HepG2 (cell line): Measurements from ENCODE around the gene TFPI2. TPM values are rescaled to one million over a fixed set of nuclear protein-coding genes. Genes with fewer than 3 reads are reported as not detected.

Experiments used
- ATAC-seq: fragments of 200-7000 bp; cut with Tn5 transposase; 3 replicates; pipeline ENCODE4 v1.9.1; 2020; ENCODE audit warnings: mild to moderate bottlenecking, moderate library complexity
- BruUV-seq: library from RNA; stranded (reverse); fragments of 400-500 nt; replicated peaks from 2 replicates; lab custom pipeline; 2021; lab: Mats Ljungman, UMichigan
- CTCF ChIA-PET: fragments of 300-600 bp; formaldehyde crosslinking; extraction: SDS; loops from one replicate; lab custom pipeline; 2021; ENCODE audit warnings: low total read pairs, inconsistent platforms, low intra/inter-chr PET ratio; lab: Yijun Ruan, JAX
- POLR2A ChIA-PET: fragments of 350-600 bp; sonication (Branson Sonifier 250); formaldehyde crosslinking; loops from one replicate; lab custom pipeline; 2020; ENCODE audit warnings: antibody characterized with exemption, inconsistent platforms; lab: Yijun Ruan, JAX
- DNase-seq: peaks from one replicate; pipeline ENCODE4 v3.0.0-alpha.2; 2015; ENCODE audit warnings: low spot score
- FAIRE-seq: peaks from 3 replicates; lab custom pipeline; 2011; peaks lifted over from hg19 to GRCh38; lab: Jason Lieb, UNC
- H2AFZ ChIP-seq: one replicate; pipeline ENCODE4 v1.6.1; 2011; ENCODE audit warnings: low read length, inconsistent platforms
- H3K27ac ChIP-seq: fragments of 300-600 bp; 3 replicates; pipeline ENCODE4 v1.8.0; 2011; ENCODE audit warnings: mixed run types, mild to moderate bottlenecking, mixed read lengths, low read length, inconsistent platforms; ENCODE audit not compliant: insufficient read depth; ENCODE audit errors: extremely low read length
- H3K27me3 ChIP-seq, 2 experiments: fragments of 200-600 bp in 1 of 2; 2 replicates in 1 of 2; 3 replicates in 1 of 2; pipeline versions ENCODE4 v1.6.0 to v1.8.0; 2011; ENCODE audit warnings: low read length in 2 of 2, mild to moderate bottlenecking in 2 of 2, moderate library complexity in 2 of 2, inconsistent platforms in 1 of 2; ENCODE audit not compliant: insufficient read depth in 2 of 2, control insufficient read depth in 1 of 2
- H3K36me3 ChIP-seq, 2 experiments: fragments of 200-600 bp in 1 of 2; replicated peaks in 1 of 2; 2 replicates in 1 of 2; 3 replicates in 1 of 2; pipeline versions ENCODE4 v1.5.1 to v1.8.0; 2011; ENCODE audit warnings: low read length in 2 of 2, inconsistent platforms in 1 of 2; ENCODE audit not compliant: insufficient read depth in 2 of 2, control insufficient read depth in 1 of 2
- H3K4me1 ChIP-seq: 2 replicates; pipeline ENCODE4 v1.5.1; 2012; ENCODE audit warnings: low read length, inconsistent platforms; ENCODE audit not compliant: insufficient read depth
- H3K4me2 ChIP-seq: 2 replicates; pipeline ENCODE4 v1.6.0; 2011; ENCODE audit warnings: low read depth, low read length, inconsistent platforms
- H3K4me3 ChIP-seq, 3 experiments: fragments of 200-600 bp in 1 of 3; sonication (generic), shearing (Covaris generic) in 1 of 3; replicated peaks in 1 of 3; 2 replicates each; pipeline ENCODE4 v1.5.1; 2011 to 2016; ENCODE audit warnings: low read length in 3 of 3, inconsistent platforms in 2 of 3, low read depth in 2 of 3, mild to moderate bottlenecking in 2 of 3, control low read depth in 1 of 3, mixed read lengths in 1 of 3; ENCODE audit not compliant: insufficient read depth in 1 of 3
- H3K79me2 ChIP-seq: one replicate; pipeline ENCODE4 v1.6.1; 2011; ENCODE audit warnings: low read length, inconsistent platforms; ENCODE audit not compliant: insufficient read depth
- H3K9ac ChIP-seq: 2 replicates; pipeline ENCODE4 v1.6.0; 2011; ENCODE audit warnings: mild to moderate bottlenecking, low read depth, low read length, inconsistent platforms; ENCODE audit not compliant: insufficient read depth
- H3K9me3 ChIP-seq: 2 replicates; pipeline ENCODE4 v1.5.1; 2012; ENCODE audit warnings: mild to moderate bottlenecking, low read length
- H4K20me1 ChIP-seq: 2 replicates; pipeline ENCODE4 v1.6.0; 2011; ENCODE audit warnings: inconsistent platforms, mild to moderate bottlenecking, low read length, moderate library complexity; ENCODE audit not compliant: insufficient read depth
- ARID3A ChIP-seq: IDR thresholded peaks from 2 replicates; pipeline ENCODE4 v1.6.1; 2012; ENCODE audit warnings: low read depth, low read length, improper control_type of control experiment
- ETV5 ChIP-seq: IDR thresholded peaks from 2 replicates; pipeline ENCODE4 v1.6.1; 2018; ENCODE audit warnings: missing biosample characterization, missing genetic modification reagents, inconsistent platforms, borderline replicate concordance
- KLF11 ChIP-seq: IDR thresholded peaks from 2 replicates; pipeline ENCODE4 v1.6.1; 2016; ENCODE audit warnings: missing compliant biosample characterization
- TSC22D2 ChIP-seq: sonication (generic); formaldehyde crosslinking; IDR thresholded peaks from 2 replicates; pipeline ENCODE4 v1.5.1; 2020; ENCODE audit warnings: missing genetic modification reagents, mild to moderate bottlenecking, borderline replicate concordance
- ZFP36L1 ChIP-seq: sonication (generic); formaldehyde crosslinking; IDR thresholded peaks from 2 replicates; pipeline ENCODE4 v1.8.0; 2022; ENCODE audit warnings: mild to moderate bottlenecking, missing genetic modification reagents, moderate library complexity
- ZNF207 ChIP-seq: fragments of 450-650 bp; IDR thresholded peaks from 2 replicates; pipeline ENCODE4 v1.6.1; 2016; ENCODE audit warnings: antibody characterized with exemption, borderline replicate concordance
- ZNF317 ChIP-seq: sonication (generic); formaldehyde crosslinking; IDR thresholded peaks from 2 replicates; pipeline ENCODE4 v1.5.0; 2020; ENCODE audit warnings: mild to moderate bottlenecking, missing genetic modification reagents
- ZNF451 ChIP-seq: sonication (generic); formaldehyde crosslinking; IDR thresholded peaks from 2 replicates; pipeline ENCODE4 v1.5.0; 2020; ENCODE audit warnings: mild to moderate bottlenecking, missing genetic modification reagents
- ZNF512B ChIP-seq: sonication (generic); formaldehyde crosslinking; IDR thresholded peaks from 2 replicates; pipeline ENCODE4 v1.5.1; 2020; ENCODE audit warnings: missing genetic modification reagents, mild to moderate bottlenecking, borderline replicate concordance
- WGBS: methylation state at CpG from one replicate; pipeline ENCODE4 v1.1.6; 2017; ENCODE audit warnings: low lambda C conversion rate; 5-methylcytosine and 5-hydroxymethylcytosine counted together
- in situ Hi-C: cut with HindIII; loops from 2 replicates; pipeline ENCODE4 v1.10.0; 2017; ENCODE audit warnings: low pct_unique_long_range_greater_than_20kb; ENCODE audit not compliant: extremely low pct_ligation_motif_present
- intact Hi-C: fragments of 100-400 bp; cut with micrococcal nuclease; formaldehyde crosslinking; loops from one replicate; pipeline ENCODE4 v1.10.0; 2022; ENCODE audit not compliant: unreplicated experiment
- polyA plus RNA-seq, 8 experiments: library from polyadenylated mRNA; depleted of rRNA in 3 of 8; stranded (reverse) in 7 of 8; unstranded in 1 of 8; fragments of >200 nt; fragmentation: Illumina TruSeq in 4 of 8; extraction: Trizol in 4 of 8; gene quantifications; 2 replicates each; pipeline versions ENCODE4 v1.2.1 to v1.2.3, GENCODE V29; 2011 to 2016; ENCODE audit warnings: low read depth in 4 of 8, missing spikeins in 1 of 8, mixed read lengths in 1 of 8; ENCODE audit not compliant: insufficient read depth in 1 of 8
- total RNA-seq, 5 experiments: library from RNA; depleted of rRNA; stranded (reverse); fragments of >200 nt; fragmentation: Illumina TruSeq; extraction: Trizol; gene quantifications; 2 replicates each; pipeline ENCODE4 v1.2.3, GENCODE V29; 2016; ENCODE audit warnings: low read depth in 1 of 5
- TF ChIP-seq, protein P1 (sequence below): sonication (generic); formaldehyde crosslinking; IDR thresholded peaks from 2 replicates; pipeline ENCODE4 v1.5.1; 2020; ENCODE audit warnings: mild to moderate bottlenecking, missing genetic modification reagents, moderate library complexity
- TF ChIP-seq, protein P2 (sequence below): sonication (generic); formaldehyde crosslinking; IDR thresholded peaks from 2 replicates; pipeline ENCODE4 v1.4.0; 2020; ENCODE audit warnings: mild to moderate bottlenecking, missing genetic modification reagents
- TF ChIP-seq, protein P3 (sequence below): sonication (generic); formaldehyde crosslinking; IDR thresholded peaks from 2 replicates; pipeline ENCODE4 v1.4.0; 2020; ENCODE audit warnings: mild to moderate bottlenecking, missing genetic modification reagents

Gene TFPI2
- total and polyA plus RNA-seq, 2 of the 13 experiments (the other 11 are each of a cell fraction or from before 2014, with no cell fraction given): 0.16 to 0.22 TPM

DNA sequence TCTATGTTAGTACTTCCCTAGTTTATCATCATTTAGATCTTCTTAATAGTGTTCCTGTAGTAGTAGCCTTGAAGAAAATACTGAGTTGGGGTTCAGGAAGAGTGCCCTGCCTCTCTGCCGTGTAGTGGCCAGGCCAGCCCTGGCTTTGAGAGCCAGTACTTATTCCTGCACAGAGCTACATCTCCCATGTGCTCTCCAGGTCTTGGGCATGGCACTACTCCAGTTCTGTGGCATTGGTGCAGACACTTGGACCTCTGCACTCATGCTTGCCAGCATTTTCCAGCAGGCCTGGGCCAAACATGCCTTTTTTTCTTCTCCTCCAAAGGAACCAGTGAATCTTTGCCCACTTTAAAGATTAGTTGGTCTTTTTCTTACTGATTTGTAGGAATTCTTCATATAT lies 36.2 kb upstream of the TFPI2 start (continued):
- TF ChIP-seq KLF11 (CRISPR knock-in tag) (no peak), ARID3A (no peak), ZNF512B (CRISPR knock-in tag) (no peak), ETV5 (no peak)
- TF ChIP-seq, protein P1, sequence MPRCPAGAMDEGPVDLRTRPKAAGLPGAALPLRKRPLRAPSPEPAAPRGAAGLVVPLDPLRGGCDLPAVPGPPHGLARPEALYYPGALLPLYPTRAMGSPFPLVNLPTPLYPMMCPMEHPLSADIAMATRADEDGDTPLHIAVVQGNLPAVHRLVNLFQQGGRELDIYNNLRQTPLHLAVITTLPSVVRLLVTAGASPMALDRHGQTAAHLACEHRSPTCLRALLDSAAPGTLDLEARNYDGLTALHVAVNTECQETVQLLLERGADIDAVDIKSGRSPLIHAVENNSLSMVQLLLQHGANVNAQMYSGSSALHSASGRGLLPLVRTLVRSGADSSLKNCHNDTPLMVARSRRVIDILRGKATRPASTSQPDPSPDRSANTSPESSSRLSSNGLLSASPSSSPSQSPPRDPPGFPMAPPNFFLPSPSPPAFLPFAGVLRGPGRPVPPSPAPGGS (CRISPR knock-in tag): no peak
- TF ChIP-seq, all 625 proteins: peak for 0

- no peaks in the 10 kb centered on the region for H3K79me2 ChIP-seq
- no peak overlapping the region for H3K4me2 ChIP-seq
- no peaks in the 10 kb centered on the region for H3K9me3 ChIP-seq
- H3K4me1 ChIP-seq: no peaks in the 10 kb centered on the region
- H3K27me3 ChIP-seq: peaks cover 5 to 16% of the 10 kb centered on the region in 2 experiments; a peak in 4 of 5 replicates
- CTCF ChIA-PET: no interaction called here
- in situ Hi-C loops: no loop called here
- H3K36me3 ChIP-seq: no peaks in the 10 kb centered on the region
- H2AFZ ChIP-seq: no peak overlapping the region
- DNase-seq: no peak
- WGBS: 0% methylated on average over 1 of the region's 1 CpG
- intact Hi-C loops: no loop called here
- POLR2A ChIA-PET: no interaction called here
- FAIRE-seq: no peak
- H3K4me3 ChIP-seq: no peak overlapping the region
- no peak overlapping the region for H3K27ac ChIP-seq
- H4K20me1 ChIP-seq: no peaks in the 10 kb centered on the region
- ATAC-seq: no peak
- H3K9ac ChIP-seq: no peak overlapping the region
- BruUV-seq: no TSS peak
- TF ChIP-seq ZNF451 (CRISPR knock-in tag): no peak
- no peak for TF ChIP-seq ZFP36L1 (CRISPR knock-in tag)
- TF ChIP-seq TSC22D2 (CRISPR knock-in tag): no peak
- no peak for TF ChIP-seq ZNF317
- TF ChIP-seq ZNF207: no peak
- TF ChIP-seq, protein P2, sequence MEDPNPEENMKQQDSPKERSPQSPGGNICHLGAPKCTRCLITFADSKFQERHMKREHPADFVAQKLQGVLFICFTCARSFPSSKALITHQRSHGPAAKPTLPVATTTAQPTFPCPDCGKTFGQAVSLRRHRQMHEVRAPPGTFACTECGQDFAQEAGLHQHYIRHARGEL: no peak
- TF ChIP-seq, protein P3, sequence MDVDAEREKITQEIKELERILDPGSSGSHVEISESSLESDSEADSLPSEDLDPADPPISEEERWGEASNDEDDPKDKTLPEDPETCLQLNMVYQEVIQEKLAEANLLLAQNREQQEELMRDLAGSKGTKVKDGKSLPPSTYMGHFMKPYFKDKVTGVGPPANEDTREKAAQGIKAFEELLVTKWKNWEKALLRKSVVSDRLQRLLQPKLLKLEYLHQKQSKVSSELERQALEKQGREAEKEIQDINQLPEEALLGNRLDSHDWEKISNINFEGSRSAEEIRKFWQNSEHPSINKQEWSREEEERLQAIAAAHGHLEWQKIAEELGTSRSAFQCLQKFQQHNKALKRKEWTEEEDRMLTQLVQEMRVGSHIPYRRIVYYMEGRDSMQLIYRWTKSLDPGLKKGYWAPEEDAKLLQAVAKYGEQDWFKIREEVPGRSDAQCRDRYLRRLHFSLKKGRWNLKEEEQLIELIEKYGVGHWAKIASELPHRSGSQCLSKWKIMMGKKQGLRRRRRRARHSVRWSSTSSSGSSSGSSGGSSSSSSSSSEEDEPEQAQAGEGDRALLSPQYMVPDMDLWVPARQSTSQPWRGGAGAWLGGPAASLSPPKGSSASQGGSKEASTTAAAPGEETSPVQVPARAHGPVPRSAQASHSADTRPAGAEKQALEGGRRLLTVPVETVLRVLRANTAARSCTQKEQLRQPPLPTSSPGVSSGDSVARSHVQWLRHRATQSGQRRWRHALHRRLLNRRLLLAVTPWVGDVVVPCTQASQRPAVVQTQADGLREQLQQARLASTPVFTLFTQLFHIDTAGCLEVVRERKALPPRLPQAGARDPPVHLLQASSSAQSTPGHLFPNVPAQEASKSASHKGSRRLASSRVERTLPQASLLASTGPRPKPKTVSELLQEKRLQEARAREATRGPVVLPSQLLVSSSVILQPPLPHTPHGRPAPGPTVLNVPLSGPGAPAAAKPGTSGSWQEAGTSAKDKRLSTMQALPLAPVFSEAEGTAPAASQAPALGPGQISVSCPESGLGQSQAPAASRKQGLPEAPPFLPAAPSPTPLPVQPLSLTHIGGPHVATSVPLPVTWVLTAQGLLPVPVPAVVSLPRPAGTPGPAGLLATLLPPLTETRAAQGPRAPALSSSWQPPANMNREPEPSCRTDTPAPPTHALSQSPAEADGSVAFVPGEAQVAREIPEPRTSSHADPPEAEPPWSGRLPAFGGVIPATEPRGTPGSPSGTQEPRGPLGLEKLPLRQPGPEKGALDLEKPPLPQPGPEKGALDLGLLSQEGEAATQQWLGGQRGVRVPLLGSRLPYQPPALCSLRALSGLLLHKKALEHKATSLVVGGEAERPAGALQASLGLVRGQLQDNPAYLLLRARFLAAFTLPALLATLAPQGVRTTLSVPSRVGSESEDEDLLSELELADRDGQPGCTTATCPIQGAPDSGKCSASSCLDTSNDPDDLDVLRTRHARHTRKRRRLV (CRISPR knock-in tag): no peak
These were observed 33.4 kb upstream of the TFPI2 start for GRCh38 chr7:93923942-93924341.
